HepG2 (cell line): Measurements from ENCODE around the gene AGK. TPM values are rescaled to one million over a fixed set of nuclear protein-coding genes. Genes with fewer than 3 reads are reported as not detected.
"Not testable (repeated sequence)": the region's sequence is repeated elsewhere in the genome, so short reads cannot be mapped to it uniquely, and the experiment has no call there.

ENCODE experiments used
- ATAC-seq: fragments of 200-7000 bp; cut with Tn5 transposase; 3 replicates; pipeline ENCODE4 v1.9.1; 2020; ENCODE audit warnings: mild to moderate bottlenecking, moderate library complexity
- BruUV-seq: library from RNA; stranded (reverse); fragments of 400-500 nt; replicated peaks from 2 replicates; lab custom pipeline; 2021; lab: Mats Ljungman, UMichigan
- CTCF ChIA-PET: fragments of 300-600 bp; formaldehyde crosslinking; extraction: SDS; loops from one replicate; lab custom pipeline; 2021; ENCODE audit warnings: low total read pairs, inconsistent platforms, low intra/inter-chr PET ratio; lab: Yijun Ruan, JAX
- POLR2A ChIA-PET: fragments of 350-600 bp; sonication (Branson Sonifier 250); formaldehyde crosslinking; loops from one replicate; lab custom pipeline; 2020; ENCODE audit warnings: antibody characterized with exemption, inconsistent platforms; lab: Yijun Ruan, JAX
- DNase-seq: peaks from one replicate; pipeline ENCODE4 v3.0.0-alpha.2; 2015; ENCODE audit warnings: low spot score
- FAIRE-seq: peaks from 3 replicates; lab custom pipeline; 2011; peaks lifted over from hg19 to GRCh38; lab: Jason Lieb, UNC
- H2AFZ ChIP-seq: one replicate; pipeline ENCODE4 v1.6.1; 2011; ENCODE audit warnings: low read length, inconsistent platforms
- H3K27ac ChIP-seq: fragments of 300-600 bp; 3 replicates; pipeline ENCODE4 v1.8.0; 2011; ENCODE audit warnings: mixed run types, mild to moderate bottlenecking, mixed read lengths, low read length, inconsistent platforms; ENCODE audit not compliant: insufficient read depth; ENCODE audit errors: extremely low read length
- H3K27me3 ChIP-seq, 2 experiments: fragments of 200-600 bp in 1 of 2; 2 replicates in 1 of 2; 3 replicates in 1 of 2; pipeline versions ENCODE4 v1.6.0 to v1.8.0; 2011; ENCODE audit warnings: low read length in 2 of 2, mild to moderate bottlenecking in 2 of 2, moderate library complexity in 2 of 2, inconsistent platforms in 1 of 2; ENCODE audit not compliant: insufficient read depth in 2 of 2, control insufficient read depth in 1 of 2
- H3K36me3 ChIP-seq, 2 experiments: fragments of 200-600 bp in 1 of 2; replicated peaks in 1 of 2; 2 replicates in 1 of 2; 3 replicates in 1 of 2; pipeline versions ENCODE4 v1.5.1 to v1.8.0; 2011; ENCODE audit warnings: low read length in 2 of 2, inconsistent platforms in 1 of 2; ENCODE audit not compliant: insufficient read depth in 2 of 2, control insufficient read depth in 1 of 2
- H3K4me1 ChIP-seq: 2 replicates; pipeline ENCODE4 v1.5.1; 2012; ENCODE audit warnings: low read length, inconsistent platforms; ENCODE audit not compliant: insufficient read depth
- H3K4me2 ChIP-seq: 2 replicates; pipeline ENCODE4 v1.6.0; 2011; ENCODE audit warnings: low read depth, low read length, inconsistent platforms
- H3K4me3 ChIP-seq, 3 experiments: fragments of 200-600 bp in 1 of 3; sonication (generic), shearing (Covaris generic) in 1 of 3; replicated peaks in 1 of 3; 2 replicates each; pipeline ENCODE4 v1.5.1; 2011 to 2016; ENCODE audit warnings: low read length in 3 of 3, inconsistent platforms in 2 of 3, low read depth in 2 of 3, mild to moderate bottlenecking in 2 of 3, control low read depth in 1 of 3, mixed read lengths in 1 of 3; ENCODE audit not compliant: insufficient read depth in 1 of 3
- H3K79me2 ChIP-seq: one replicate; pipeline ENCODE4 v1.6.1; 2011; ENCODE audit warnings: low read length, inconsistent platforms; ENCODE audit not compliant: insufficient read depth
- H3K9ac ChIP-seq: 2 replicates; pipeline ENCODE4 v1.6.0; 2011; ENCODE audit warnings: mild to moderate bottlenecking, low read depth, low read length, inconsistent platforms; ENCODE audit not compliant: insufficient read depth
- H3K9me3 ChIP-seq: 2 replicates; pipeline ENCODE4 v1.5.1; 2012; ENCODE audit warnings: mild to moderate bottlenecking, low read length
- H4K20me1 ChIP-seq: 2 replicates; pipeline ENCODE4 v1.6.0; 2011; ENCODE audit warnings: inconsistent platforms, mild to moderate bottlenecking, low read length, moderate library complexity; ENCODE audit not compliant: insufficient read depth
- FOXP1 ChIP-seq, 2 experiments: fragments of 450-650 bp in 1 of 2; IDR thresholded peaks; 2 replicates each; pipeline ENCODE4 v1.6.1; 2017 to 2018; ENCODE audit warnings: antibody characterized with exemption in 1 of 2
- GATAD2A ChIP-seq: IDR thresholded peaks from 2 replicates; pipeline ENCODE4 v1.6.1; 2016
- HDAC1 ChIP-seq: sonication (generic); formaldehyde crosslinking; IDR thresholded peaks from 2 replicates; pipeline ENCODE4 v1.5.1; 2020; ENCODE audit warnings: mild to moderate bottlenecking, missing genetic modification reagents
- MNT ChIP-seq: fragments of 450-650 bp; IDR thresholded peaks from 2 replicates; pipeline ENCODE4 v1.6.1; 2016
- PAXIP1 ChIP-seq: sonication (generic); formaldehyde crosslinking; conservative IDR thresholded peaks from 2 replicates; pipeline ENCODE4 v1.4.0; 2020; ENCODE audit warnings: mild to moderate bottlenecking, missing genetic modification reagents, moderate library complexity
- ZNF362 ChIP-seq: sonication (generic); formaldehyde crosslinking; IDR thresholded peaks from 2 replicates; pipeline ENCODE4 v1.4.0; 2020; ENCODE audit warnings: missing genetic modification reagents, mild to moderate bottlenecking, borderline replicate concordance
- ZNF652 ChIP-seq: IDR thresholded peaks from 2 replicates; pipeline ENCODE4 v1.6.1; 2016; ENCODE audit warnings: low read depth, borderline replicate concordance
- WGBS: methylation state at CpG from one replicate; pipeline ENCODE4 v1.1.6; 2017; ENCODE audit warnings: low lambda C conversion rate; 5-methylcytosine and 5-hydroxymethylcytosine counted together
- in situ Hi-C: cut with HindIII; loops from 2 replicates; pipeline ENCODE4 v1.10.0; 2017; ENCODE audit warnings: low pct_unique_long_range_greater_than_20kb; ENCODE audit not compliant: extremely low pct_ligation_motif_present
- intact Hi-C: fragments of 100-400 bp; cut with micrococcal nuclease; formaldehyde crosslinking; loops from one replicate; pipeline ENCODE4 v1.10.0; 2022; ENCODE audit not compliant: unreplicated experiment
- polyA plus RNA-seq, 8 experiments: library from polyadenylated mRNA; depleted of rRNA in 3 of 8; stranded (reverse) in 7 of 8; unstranded in 1 of 8; fragments of >200 nt; fragmentation: Illumina TruSeq in 4 of 8; extraction: Trizol in 4 of 8; gene quantifications; 2 replicates each; pipeline versions ENCODE4 v1.2.1 to v1.2.3, GENCODE V29; 2011 to 2016; ENCODE audit warnings: low read depth in 4 of 8, missing spikeins in 1 of 8, mixed read lengths in 1 of 8; ENCODE audit not compliant: insufficient read depth in 1 of 8
- total RNA-seq, 5 experiments: library from RNA; depleted of rRNA; stranded (reverse); fragments of >200 nt; fragmentation: Illumina TruSeq; extraction: Trizol; gene quantifications; 2 replicates each; pipeline ENCODE4 v1.2.3, GENCODE V29; 2016; ENCODE audit warnings: low read depth in 1 of 5

Gene AGK
- total and polyA plus RNA-seq, 2 of the 13 experiments (the other 11 are each of a cell fraction or from before 2014, with no cell fraction given), result 23.7 to 30.1 TPM

GRCh38 chr7:141689072-141689825 lies 138.0 kb downstream of the AGK start:
- H3K9me3 ChIP-seq; H3K4me3 ChIP-seq; in situ Hi-C loops; TF ChIP-seq FOXP1 (IDR thresholded peaks at IDR 0.05): not testable (repeated sequence)
- H3K27ac ChIP-seq, result peak overlapping the region; percentile 11
- TF ChIP-seq PAXIP1 (CRISPR knock-in tag) (peak; percentile 55; the same call in 1 of the 2 replicates), FOXP1 (CRISPR knock-in tag; IDR thresholded peaks at IDR 0.05) (peak; percentile 39; the same call in 1 of the 2 replicates), GATAD2A (CRISPR knock-in tag) (peak; percentile 21; the same call in 1 of the 2 replicates), HDAC1 (CRISPR knock-in tag) (0 out of 2 replicates have a peak, but pooled peaks have one; percentile 36), ZNF652 (peak; percentile 50; the same call in 1 of the 2 replicates), MNT (peak; percentile 37; the same call in 1 of the 2 replicates), ZNF362 (CRISPR knock-in tag) (peak; percentile 59; the same call in 1 of the 2 replicates)
- TF ChIP-seq, all 625 proteins: peak for 7; not testable (repeated sequence) for 618
- peak overlapping the region; percentile 20; the same call in 1 of the 2 replicates for H3K4me2 ChIP-seq
- H3K4me1 ChIP-seq, result peaks cover 31% of the 10 kb centered on the region
- H4K20me1 ChIP-seq, CTCF ChIA-PET, intact Hi-C loops, H3K79me2 ChIP-seq, H2AFZ ChIP-seq, DNase-seq, H3K36me3 ChIP-seq, BruUV-seq, H3K9ac ChIP-seq, H3K27me3 ChIP-seq: not testable (repeated sequence)
- ATAC-seq (peak; percentile 56), FAIRE-seq (peak; percentile 8)
- POLR2A ChIA-PET, result interaction anchor here (1.0 to 1.2 kb wide), 2 partner anchors 11 to 49 kb away, joined by 4 read pairs; partner anchors contain the start of gene SSBP1
- WGBS, result 99% methylated on average over 3 of the region's 3 CpGs
